Fibroblast of lung (primary cell): ENCODE results near the gene PLXNA4. TPM values are rescaled to one million over a fixed set of nuclear protein-coding genes. Genes with fewer than 3 reads are reported as not detected.

ENCODE experiments used
- DNase-seq, 2 donors: peaks; one replicate each; pipeline versions ENCODE4 v3.0.0 to v3.0.0-alpha.2; 2010; ENCODE audit warnings: low read depth in 2 of 2
- H2AFZ ChIP-seq: 2 replicates; pipeline ENCODE4 v1.5.1; 2012; ENCODE audit warnings: low read length, control low read depth, inconsistent platforms
- H3K27ac ChIP-seq: 2 replicates; pipeline ENCODE4 v1.5.1; 2011; ENCODE audit warnings: low read length, control low read depth; ENCODE audit not compliant: insufficient read depth
- H3K27me3 ChIP-seq: 2 replicates; pipeline ENCODE4 v1.5.1; 2011; ENCODE audit warnings: mild to moderate bottlenecking, low read length; ENCODE audit not compliant: control insufficient read depth, insufficient read depth
- H3K36me3 ChIP-seq: 2 replicates; pipeline ENCODE4 v1.5.1; 2011; ENCODE audit warnings: low read length; ENCODE audit not compliant: control insufficient read depth, insufficient read depth
- H3K4me1 ChIP-seq: 2 replicates; pipeline ENCODE4 v1.5.1; 2011; ENCODE audit warnings: low read length; ENCODE audit not compliant: control insufficient read depth, insufficient read depth; ENCODE audit errors: extremely low read depth
- H3K4me2 ChIP-seq: 2 replicates; pipeline ENCODE4 v1.5.1; 2011; ENCODE audit warnings: low read length, control low read depth; ENCODE audit not compliant: insufficient read depth; ENCODE audit errors: extremely low read depth
- H3K4me3 ChIP-seq, 4 experiments: fragments of 200-600 bp in 1 of 4; sonication (generic) in 1 of 4; replicated peaks in 1 of 4; 2 replicates each; pipeline ENCODE4 v1.5.1; 2011 to 2016; ENCODE audit warnings: low read length in 4 of 4, low read depth in 3 of 4, mild to moderate bottlenecking in 3 of 4, control low read depth in 2 of 4, inconsistent platforms in 1 of 4, mixed read lengths in 1 of 4; ENCODE audit not compliant: insufficient read depth in 1 of 4; ENCODE audit errors: control extremely low read depth in 1 of 4
- H3K79me2 ChIP-seq: 2 replicates; pipeline ENCODE4 v1.5.1; 2012; ENCODE audit warnings: mild to moderate bottlenecking, low read length, inconsistent platforms; ENCODE audit not compliant: control insufficient read depth, insufficient read depth
- H3K9ac ChIP-seq: 2 replicates; pipeline ENCODE4 v1.5.1; 2011; ENCODE audit warnings: mild to moderate bottlenecking, low read length, control low read depth; ENCODE audit not compliant: insufficient read depth
- H3K9me3 ChIP-seq: 2 replicates; pipeline ENCODE4 v1.5.1; 2012; ENCODE audit warnings: low read depth, low read length; ENCODE audit not compliant: control insufficient read depth, insufficient read depth
- H4K20me1 ChIP-seq: 2 replicates; pipeline ENCODE4 v1.5.1; 2011; ENCODE audit warnings: low read length; ENCODE audit not compliant: control insufficient read depth, insufficient read depth; ENCODE audit errors: extremely low read depth
- CTCF ChIP-seq, 2 donors: IDR thresholded peaks in 1 of 2; conservative IDR thresholded peaks in 1 of 2; 1 replicate in 1 of 2; 2 replicates in 1 of 2; pipeline ENCODE4 v1.5.1; 2011 to 2012; ENCODE audit warnings: low read length in 2 of 2, control low read depth in 1 of 2, inconsistent platforms in 1 of 2, low read depth in 1 of 2, mild to moderate bottlenecking in 1 of 2
- EZH2 ChIP-seq: IDR thresholded peaks from 2 replicates; pipeline ENCODE4 v1.5.1; 2012; ENCODE audit warnings: low read length, control low read depth, mild to moderate bottlenecking; ENCODE audit errors: missing control alignments
- polyA minus RNA-seq: library from RNA; depleted of rRNA, polyadenylated mRNA; stranded (reverse); fragments of >200 nt; gene quantifications from 2 replicates; pipeline ENCODE4 v1.2.3, GENCODE V29; 2011; ENCODE audit warnings: low replicate concordance
- polyA plus RNA-seq, 2 donors: library from polyadenylated mRNA; depleted of rRNA in 1 of 2; stranded (reverse) in 1 of 2; unstranded in 1 of 2; fragments of >200 nt; gene quantifications; 2 replicates each; pipeline ENCODE4 v1.2.1, GENCODE V29; 2011 to 2012; ENCODE audit warnings: missing spikeins in 1 of 2
- total RNA-seq: library from RNA; depleted of rRNA; stranded (reverse); fragments of >200 nt; gene quantifications from 2 replicates; pipeline ENCODE4 v1.2.1, GENCODE V29; 2014

The PLXNA4 gene
- total RNA-seq: 1.2 and 1.8 TPM in 2 replicates
- polyA plus RNA-seq: 1.5 and 2.4 TPM in 2 replicates
- polyA plus RNA-seq (2012): 1.6 and 2.1 TPM in 2 replicates
- polyA minus RNA-seq: 17.6 and 20.3 TPM in 2 replicates

GRCh38 chr7:132575982-132576720 lies at the start of gene PLXNA4:
Gene PLXNA4, minus strand, starts transcription at chr7:132576470. Its CDS starts 67,777 bp downstream, at chr7:132508693.
- H3K36me3 ChIP-seq: no peaks in the 10 kb centered on the region
- H3K27ac ChIP-seq: no peak within 1 kb of the TSS
- H2AFZ ChIP-seq: peak within 1 kb of the TSS; percentile 31
- peaks cover 7% of the 10 kb centered on the region for H3K27me3 ChIP-seq
- peak within 1 kb of the TSS; percentile 69 for H3K4me2 ChIP-seq
- no peaks in the 10 kb centered on the region for H3K9me3 ChIP-seq
- peak; percentile 17 to 26 for DNase-seq
- no peaks in the 10 kb centered on the region for H3K79me2 ChIP-seq
- H4K20me1 ChIP-seq: no peaks in the 10 kb centered on the region
- peak within 1 kb of the TSS; percentile 46 for H3K9ac ChIP-seq
- peak; percentile 79 for TF ChIP-seq EZH2
- no peak for TF ChIP-seq CTCF (conservative IDR thresholded peaks at IDR 0.05 in 1 of 2, IDR thresholded peaks at IDR 0.05 in 1 of 2; ENCODE audit: low read depth in 1 of 2, low read length in 2 of 2)
- H3K4me1 ChIP-seq: peaks cover 3% of the 10 kb centered on the region
- H3K4me3 ChIP-seq: peak within 1 kb of the TSS; percentile 38 to 58 (median 48)

- no peak for TF ChIP-seq EZH2
- no peak for TF ChIP-seq CTCF (conservative IDR thresholded peaks at IDR 0.05 in 1 of 2, IDR thresholded peaks at IDR 0.05 in 1 of 2; ENCODE audit: low read depth in 1 of 2, low read length in 2 of 2)
- Histone ChIP-seq H3K27me3 (no peaks in the 10 kb centered on the region), H4K20me1 (no peaks in the 10 kb centered on the region), H3K4me3 (no peak overlapping the region), H3K27ac (no peak overlapping the region), H3K4me1 (no peaks in the 10 kb centered on the region), H3K9ac (no peak overlapping the region), H3K36me3 (no peaks in the 10 kb centered on the region), H3K4me2 (no peak overlapping the region), H3K9me3 (no peaks in the 10 kb centered on the region), H3K79me2 (no peaks in the 10 kb centered on the region), H2AFZ (no peak overlapping the region)
- no peak for DNase-seq
These were observed 49.4 kb upstream of the PLXNA4 start for GRCh38 chr7:132625651-132626050.

- H3K4me3 ChIP-seq: no peak overlapping the region
- no peaks in the 10 kb centered on the region for H3K79me2 ChIP-seq
- H3K9me3 ChIP-seq: no peaks in the 10 kb centered on the region
- TF ChIP-seq EZH2 (no peak), CTCF (conservative IDR thresholded peaks at IDR 0.05 in 1 of 2, IDR thresholded peaks at IDR 0.05 in 1 of 2; ENCODE audit: low read depth in 1 of 2, low read length in 2 of 2) (no peak)
- no peaks in the 10 kb centered on the region for H3K4me1 ChIP-seq
- H3K27me3 ChIP-seq: no peaks in the 10 kb centered on the region
- no peaks in the 10 kb centered on the region for H4K20me1 ChIP-seq
- peak in 1 of 2 donors; percentile 60 for DNase-seq
- H3K27ac ChIP-seq: no peak overlapping the region
- H3K9ac ChIP-seq: no peak overlapping the region
- no peak overlapping the region for H2AFZ ChIP-seq
- no peaks in the 10 kb centered on the region for H3K36me3 ChIP-seq
- no peak overlapping the region for H3K4me2 ChIP-seq
These were observed 45.8 kb upstream of the PLXNA4 start for GRCh38 chr7:132622081-132622480.
